Rectal smooth muscle tissue (tissue), 1 donor: ENCODE results near the gene SCD.
"Not testable (repeated sequence)": the region's sequence is repeated elsewhere in the genome, so short reads cannot be mapped to it uniquely, and the experiment has no call there.

Experiments
- H3K27ac ChIP-seq: one replicate; pipeline ENCODE4 v1.7.0; 2013; ENCODE audit warnings: low read depth, low read length, inconsistent platforms
- H3K27me3 ChIP-seq: one replicate; pipeline ENCODE4 v1.7.0; 2013; ENCODE audit warnings: low read length; ENCODE audit not compliant: control insufficient read depth, insufficient read depth
- H3K36me3 ChIP-seq: one replicate; pipeline ENCODE4 v1.7.0; 2013; ENCODE audit warnings: low read length; ENCODE audit not compliant: control insufficient read depth, insufficient read depth
- H3K4me1 ChIP-seq: one replicate; pipeline ENCODE4 v1.7.0; 2013; ENCODE audit warnings: low read length; ENCODE audit not compliant: control insufficient read depth, insufficient read depth
- H3K4me3 ChIP-seq: one replicate; pipeline ENCODE4 v1.7.0; 2013; ENCODE audit warnings: low read length
- H3K9ac ChIP-seq: one replicate; pipeline ENCODE4 v1.7.0; 2013; ENCODE audit warnings: low read length

SCD gene

GRCh38 chr10:100346765-100347567, at the start of gene SCD:
Gene SCD (plus strand): TSS chr10:100347233. CDS start chr10:100347505, 272 bp downstream.
- Histone ChIP-seq H3K4me1 (no peaks in the 10 kb centered on the region), H3K27ac (no peak within 1 kb of the TSS)

GRCh38 chr10:100297242-100297641, 49.8 kb upstream of the SCD start:
- Histone ChIP-seq H3K9ac (no peak overlapping the region), H3K27me3 (peaks cover 3% of the 10 kb centered on the region), H3K36me3 (no peaks in the 10 kb centered on the region), H3K4me3 (no peak overlapping the region), H3K27ac (no peak overlapping the region), H3K4me1 (no peaks in the 10 kb centered on the region)

More at GRCh38 chr10:100346765-100347567, at the start of gene SCD:
- peak within 1 kb of the TSS; percentile 10 for H3K9ac ChIP-seq
- H3K36me3 ChIP-seq, result no peaks in the 10 kb centered on the region
- H3K27me3 ChIP-seq, result peaks cover 2% of the 10 kb centered on the region
- H3K4me3 ChIP-seq, result peak within 1 kb of the TSS; percentile 76

- H3K27ac ChIP-seq, H3K4me3 ChIP-seq, H3K9ac ChIP-seq, H3K27me3 ChIP-seq, H3K4me1 ChIP-seq, H3K36me3 ChIP-seq: not testable (repeated sequence)
These were observed 45.9 kb upstream of the SCD start for GRCh38 chr10:100301123-100301522.

GRCh38 chr10:100303724-100304319, 43.2 kb upstream of the SCD start:
- no peaks in the 10 kb centered on the region for H3K4me1 ChIP-seq
- no peak overlapping the region for H3K4me3 ChIP-seq
- H3K9ac ChIP-seq, result no peak overlapping the region
- peaks cover 4% of the 10 kb centered on the region for H3K27me3 ChIP-seq
- no peaks in the 10 kb centered on the region for H3K36me3 ChIP-seq
- no peak overlapping the region for H3K27ac ChIP-seq

GRCh38 chr10:100304414-100304813, 42.6 kb upstream of the SCD start:
- no peak overlapping the region for H3K4me3 ChIP-seq
- H3K4me1 ChIP-seq, result no peaks in the 10 kb centered on the region
- H3K9ac ChIP-seq, result no peak overlapping the region
- H3K27me3 ChIP-seq, result peaks cover 4% of the 10 kb centered on the region
- H3K36me3 ChIP-seq, result no peaks in the 10 kb centered on the region
- H3K27ac ChIP-seq, result no peak overlapping the region

GRCh38 chr10:100306861-100307260, 40.2 kb upstream of the SCD start:
- Histone ChIP-seq H3K27ac (no peak overlapping the region), H3K4me3 (no peak overlapping the region), H3K36me3 (no peaks in the 10 kb centered on the region), H3K9ac (no peak overlapping the region), H3K27me3 (peaks cover 4% of the 10 kb centered on the region), H3K4me1 (no peaks in the 10 kb centered on the region)

- H3K36me3 ChIP-seq, result no peaks in the 10 kb centered on the region
- H3K4me3 ChIP-seq, result no peak overlapping the region
- no peaks in the 10 kb centered on the region for H3K4me1 ChIP-seq
- H3K9ac ChIP-seq, result no peak overlapping the region
- no peak overlapping the region for H3K27ac ChIP-seq
- H3K27me3 ChIP-seq, result peaks cover 4% of the 10 kb centered on the region
These were observed 39.3 kb upstream of the SCD start for GRCh38 chr10:100307684-100308083.

GRCh38 chr10:100311298-100311697, 35.7 kb upstream of the SCD start:
- Histone ChIP-seq H3K4me3 (no peak overlapping the region), H3K9ac (no peak overlapping the region), H3K27ac (no peak overlapping the region), H3K4me1 (no peaks in the 10 kb centered on the region), H3K27me3 (no peaks in the 10 kb centered on the region), H3K36me3 (no peaks in the 10 kb centered on the region)

- Histone ChIP-seq H3K27ac (no peak overlapping the region), H3K36me3 (no peaks in the 10 kb centered on the region), H3K4me3 (no peak overlapping the region), H3K4me1 (no peaks in the 10 kb centered on the region), H3K9ac (no peak overlapping the region), H3K27me3 (peaks cover 3% of the 10 kb centered on the region)
These were observed 31.4 kb upstream of the SCD start for GRCh38 chr10:100315615-100316014.

- Histone ChIP-seq H3K27ac (no peak overlapping the region), H3K4me1 (no peaks in the 10 kb centered on the region), H3K9ac (no peak overlapping the region), H3K27me3 (peaks cover 3% of the 10 kb centered on the region), H3K36me3 (no peaks in the 10 kb centered on the region), H3K4me3 (no peak overlapping the region)
These were observed 28.8 kb upstream of the SCD start for GRCh38 chr10:100318207-100318606.

GRCh38 chr10:100319707-100320402, 27.2 kb upstream of the SCD start:
- Histone ChIP-seq H3K27me3 (peaks cover 3% of the 10 kb centered on the region), H3K4me1 (no peaks in the 10 kb centered on the region), H3K4me3 (no peak overlapping the region), H3K36me3 (no peaks in the 10 kb centered on the region), H3K9ac (no peak overlapping the region), H3K27ac (no peak overlapping the region)

- Histone ChIP-seq H3K4me1 (no peaks in the 10 kb centered on the region), H3K27me3 (no peaks in the 10 kb centered on the region), H3K27ac (no peak overlapping the region), H3K4me3 (no peak overlapping the region), H3K9ac (no peak overlapping the region), H3K36me3 (no peaks in the 10 kb centered on the region)
These were observed 21.9 kb upstream of the SCD start for GRCh38 chr10:100325158-100325557.
